ENCODE results near the gene CAMK2D. TPM values are rescaled to one million over a fixed set of nuclear protein-coding genes. Genes with fewer than 3 reads are reported as not detected.

Gene CAMK2D
- total RNA-seq, 1 experiment from 2014 or later, result 9.0 TPM

DNA sequence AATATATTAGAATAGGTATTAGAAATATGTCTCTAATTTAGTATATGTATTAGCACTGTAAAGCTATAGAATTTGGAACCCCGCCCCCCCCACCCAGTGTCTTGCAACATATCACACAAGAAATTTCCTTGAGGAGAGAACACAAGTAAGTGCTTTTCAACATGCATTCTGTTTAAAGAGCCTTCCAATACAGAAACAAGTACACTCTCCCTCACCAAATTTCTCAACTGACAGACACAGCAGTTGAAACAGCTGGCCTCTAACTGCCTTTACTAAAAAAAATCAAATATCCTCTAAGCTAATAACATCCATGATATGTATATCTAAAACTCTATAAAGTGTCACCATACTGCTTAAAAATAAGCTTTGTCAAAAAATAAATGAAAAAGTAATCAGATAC, 12.4 kb downstream of the CAMK2D start:
- Histone ChIP-seq H4K8ac (replicated peaks; ENCODE audit: insufficient read length, low read depth, low read length) (no peak overlapping the region), H2AK5ac (ENCODE audit: insufficient read length, low read length) (no peak overlapping the region), H3K9me3 (ENCODE audit: control insufficient read depth, low read depth, low read length) (no peaks in the 10 kb centered on the region), H3K9ac (ENCODE audit: extremely low read depth, insufficient read length, low read length) (no peak overlapping the region), H3K4me2 (ENCODE audit: insufficient read depth, insufficient read length, low read length) (no peak overlapping the region), H3K56ac (ENCODE audit: insufficient read length, low read depth, low read length) (no peak overlapping the region), H2AFZ (ENCODE audit: low read length) (no peak overlapping the region), H4K5ac (ENCODE audit: insufficient read length, low read depth, low read length) (no peak overlapping the region), H3K27me3 (ENCODE audit: insufficient read depth, low read length) (no peaks in the 10 kb centered on the region), H3T11ph (ENCODE audit: low read length) (no peak overlapping the region), H2BK5ac (ENCODE audit: insufficient read length, low read length) (no peak overlapping the region), H2BK12ac (ENCODE audit: insufficient read length, low read depth, low read length) (no peak overlapping the region), H2BK15ac (ENCODE audit: low read depth, low read length) (no peak overlapping the region), H2BK120ac (ENCODE audit: low read depth, low read length, poor library complexity, severe bottlenecking) (no peak overlapping the region), H2BK20ac (ENCODE audit: low read depth, low read length, poor library complexity, severe bottlenecking) (no peak overlapping the region), H3K18ac (ENCODE audit: insufficient read length, low read depth, low read length) (no peak overlapping the region), H3K4ac (ENCODE audit: low read depth, low read length) (no peak overlapping the region), H4K91ac (ENCODE audit: insufficient read length, low read depth, low read length) (no peak overlapping the region), H4K20me1 (ENCODE audit: control insufficient read depth, insufficient read depth, insufficient read length) (no peaks in the 10 kb centered on the region), H3K14ac (ENCODE audit: insufficient read depth, low read length) (no peak overlapping the region), H3K79me2 (ENCODE audit: insufficient read depth, low read length) (no peaks in the 10 kb centered on the region), H3K23ac (ENCODE audit: insufficient read length, low read depth, low read length) (no peak overlapping the region), H3K27ac (ENCODE audit: insufficient read length, low read depth, low read length) (no peak overlapping the region), H3K4me1 (ENCODE audit: insufficient read depth, low read length) (no peaks in the 10 kb centered on the region), H3K23me2 (ENCODE audit: insufficient read length, low read depth, low read length, poor library complexity, severe bottlenecking) (no peaks in the 10 kb centered on the region), H3K79me1 (ENCODE audit: insufficient read depth, low read depth, low read length, poor library complexity, severe bottlenecking) (no peaks in the 10 kb centered on the region)
- H3K36me3 Mint-ChIP-seq (ENCODE audit: insufficient read depth in 1 of 3, low read depth in 3 of 3), result peaks cover 0 to 3% (median 0%) of the 10 kb centered on the region in 3 experiments; a peak in 2 of 7 replicates
- no peak for DNase-seq
- H3K9me3 Mint-ChIP-seq, result no peaks in the 10 kb centered on the region
- H3K4me1 Mint-ChIP-seq, result peaks cover 0 to 4% of the 10 kb centered on the region in 2 experiments; a peak in 2 of 4 replicates
- no peaks in the 10 kb centered on the region for H3K27me3 Mint-ChIP-seq (ENCODE audit: low read depth)
- no peak for TF ChIP-seq CTCF (conservative IDR thresholded peaks at IDR 0.05)
- no CpG with 5 or more reads among the region's 1 CpG for WGBS (ENCODE audit: extremely low coverage, insufficient read length, low lambda C conversion rate)
- H3K27ac Mint-ChIP-seq, result no peak overlapping the region
- H3K4me3 Mint-ChIP-seq, result no peak overlapping the region
